GM12874 (cell line): ENCODE data around the gene DHH.

Experiments used
- CTCF ChIP-seq: IDR thresholded peaks from 2 replicates; pipeline ENCODE4 v1.5.1; 2011; ENCODE audit warnings: low read depth, mild to moderate bottlenecking, control low read depth, low read length, moderate library complexity; ENCODE audit not compliant: insufficient read depth

DHH gene

GRCh38 chr12:49079793-49080192 is 14.8 kb downstream of the DHH start:
- TF ChIP-seq CTCF, result no peak

- TF ChIP-seq CTCF, result no peak
Measured at GRCh38 chr12:49070971-49071370, 23.6 kb downstream of the DHH start.

- 0 out of 2 replicates have a peak, but pooled peaks have one; percentile 42 for TF ChIP-seq CTCF
Measured at GRCh38 chr12:49069507-49070346, 24.9 kb downstream of the DHH start, which contains the start of gene RHEBL1. Gene RHEBL1, minus strand, starts transcription at chr12:49069979. Its CDS starts 194 bp downstream, at chr12:49069785.

- no peak for TF ChIP-seq CTCF
Measured at GRCh38 chr12:49068879-49069506, 25.6 kb downstream of the DHH start.

- TF ChIP-seq CTCF, result no peak
Measured at GRCh38 chr12:49066120-49066519, 28.5 kb downstream of the DHH start.

GRCh38 chr12:49064767-49065152 is 29.8 kb downstream of the DHH start:
- TF ChIP-seq CTCF, result no peak

GRCh38 chr12:49061157-49061650 is 33.4 kb downstream of the DHH start:
- TF ChIP-seq CTCF, result no peak
